Measurements from ENCODE around the gene TBC1D14.
"Not testable (repeated sequence)": the region's sequence is repeated elsewhere in the genome, so short reads cannot be mapped to it uniquely, and the experiment has no call there.

TBC1D14 gene

GRCh38 chr4:6969826-6970800 is 60.5 kb downstream of the TBC1D14 start:
- in situ Hi-C loops (cut with HindIII; ENCODE audit: low pct_unique_long_range_greater_than_20kb, low sequenced_read_pairs), result no loop called here
- TF ChIP-seq JUND (IDR thresholded peaks at IDR 0.05; ENCODE audit: low read depth), result no peak
- no peak for DNase-seq (ENCODE audit: low read depth in 1 of 2, low spot score in 1 of 2)

GRCh38 chr4:6971536-6972374 is 62.1 kb downstream of the TBC1D14 start:
- in situ Hi-C loops (cut with HindIII; ENCODE audit: low pct_unique_long_range_greater_than_20kb, low sequenced_read_pairs), result no loop called here
- TF ChIP-seq JUND (IDR thresholded peaks at IDR 0.05; ENCODE audit: low read depth), result no peak
- peak in 1 of 2 experiments; percentile 44 for DNase-seq (ENCODE audit: low read depth in 1 of 2, low spot score in 1 of 2)

- in situ Hi-C loops (cut with HindIII; ENCODE audit: low pct_unique_long_range_greater_than_20kb, low sequenced_read_pairs), result no loop called here
- DNase-seq (ENCODE audit: low read depth in 1 of 2, low spot score in 1 of 2), result no peak
- no peak for TF ChIP-seq JUND (IDR thresholded peaks at IDR 0.05; ENCODE audit: low read depth)
Observed at GRCh38 chr4:6972375-6972650, 62.7 kb downstream of the TBC1D14 start.

GRCh38 chr4:6972911-6973310 is 63.3 kb downstream of the TBC1D14 start:
- TF ChIP-seq JUND (IDR thresholded peaks at IDR 0.05; ENCODE audit: low read depth), result no peak
- DNase-seq (ENCODE audit: low read depth in 1 of 2, low spot score in 1 of 2), result peak in 1 of 2 experiments; percentile 84
- in situ Hi-C loops (cut with HindIII; ENCODE audit: low pct_unique_long_range_greater_than_20kb, low sequenced_read_pairs), result no loop called here

- in situ Hi-C loops (cut with HindIII; ENCODE audit: low pct_unique_long_range_greater_than_20kb, low sequenced_read_pairs), result no loop called here
- TF ChIP-seq JUND (IDR thresholded peaks at IDR 0.05; ENCODE audit: low read depth), result no peak
- DNase-seq (ENCODE audit: low read depth in 1 of 2, low spot score in 1 of 2), result peak; percentile 66 to 78
Observed at GRCh38 chr4:6974138-6974848, 64.7 kb downstream of the TBC1D14 start.

GRCh38 chr4:6977846-6978245 is 68.2 kb downstream of the TBC1D14 start:
- in situ Hi-C loops (cut with HindIII; ENCODE audit: low pct_unique_long_range_greater_than_20kb, low sequenced_read_pairs); DNase-seq (ENCODE audit: low read depth in 1 of 2, low spot score in 1 of 2): not testable (repeated sequence)

- DNase-seq (ENCODE audit: low read depth in 1 of 2, low spot score in 1 of 2), result no peak
- in situ Hi-C loops (cut with HindIII; ENCODE audit: low pct_unique_long_range_greater_than_20kb, low sequenced_read_pairs), result no loop called here
- no peak for TF ChIP-seq JUND (IDR thresholded peaks at IDR 0.05; ENCODE audit: low read depth)
Observed at GRCh38 chr4:6983544-6984142, 74.0 kb downstream of the TBC1D14 start.

GRCh38 chr4:6984612-6985425 is 75.2 kb downstream of the TBC1D14 start:
- TF ChIP-seq JUND (IDR thresholded peaks at IDR 0.05; ENCODE audit: low read depth), result no peak
- DNase-seq (ENCODE audit: low read depth in 1 of 2, low spot score in 1 of 2), result no peak
- in situ Hi-C loops (cut with HindIII; ENCODE audit: low pct_unique_long_range_greater_than_20kb, low sequenced_read_pairs), result no loop called here

- DNase-seq (ENCODE audit: low read depth in 1 of 2, low spot score in 1 of 2), result no peak
- TF ChIP-seq JUND (IDR thresholded peaks at IDR 0.05; ENCODE audit: low read depth), result no peak
- in situ Hi-C loops (cut with HindIII; ENCODE audit: low pct_unique_long_range_greater_than_20kb, low sequenced_read_pairs), result no loop called here
Observed at GRCh38 chr4:6986072-6986780, 76.6 kb downstream of the TBC1D14 start.

GRCh38 chr4:6986781-6987587 is 77.4 kb downstream of the TBC1D14 start:
- DNase-seq (ENCODE audit: low read depth in 1 of 2, low spot score in 1 of 2), result peak; percentile 72 to 93

More at GRCh38 chr4:6986781-6987587, 77.4 kb downstream of the TBC1D14 start:
- in situ Hi-C loops (cut with HindIII; ENCODE audit: low pct_unique_long_range_greater_than_20kb, low sequenced_read_pairs), result no loop called here
- no peak for TF ChIP-seq JUND (IDR thresholded peaks at IDR 0.05; ENCODE audit: low read depth)

Data from T47D (cell line).